Renal cortex interstitium (tissue), 11 donors: ENCODE data around the gene LUC7L. TPM values are rescaled to one million over a fixed set of nuclear protein-coding genes. Genes with fewer than 3 reads are reported as not detected.
"Not testable (repeated sequence)": the region's sequence is repeated elsewhere in the genome, so short reads cannot be mapped to it uniquely, and the experiment has no call there.

Source experiments
- DNase-seq, 11 donors: peaks; one replicate each; pipeline ENCODE4 v3.0.0-alpha.2; 2013; ENCODE audit warnings: low read depth in 9 of 11, low spot score in 4 of 11; ENCODE audit errors: extremely low read depth in 1 of 11
- polyA plus RNA-seq, 3 donors: library from polyadenylated mRNA; unstranded; fragments of 120-200 nt; gene quantifications; one replicate each; pipeline ENCODE4 v1.2.1, GENCODE V29; 2013; ENCODE audit not compliant: insufficient read length in 3 of 3

The LUC7L gene
- polyA plus RNA-seq, 3 donors, result 120 to 175 (median 128) TPM

GRCh38 chr16:191831-192230 is 37.4 kb downstream of the LUC7L start:
- DNase-seq, result no peak

DNA sequence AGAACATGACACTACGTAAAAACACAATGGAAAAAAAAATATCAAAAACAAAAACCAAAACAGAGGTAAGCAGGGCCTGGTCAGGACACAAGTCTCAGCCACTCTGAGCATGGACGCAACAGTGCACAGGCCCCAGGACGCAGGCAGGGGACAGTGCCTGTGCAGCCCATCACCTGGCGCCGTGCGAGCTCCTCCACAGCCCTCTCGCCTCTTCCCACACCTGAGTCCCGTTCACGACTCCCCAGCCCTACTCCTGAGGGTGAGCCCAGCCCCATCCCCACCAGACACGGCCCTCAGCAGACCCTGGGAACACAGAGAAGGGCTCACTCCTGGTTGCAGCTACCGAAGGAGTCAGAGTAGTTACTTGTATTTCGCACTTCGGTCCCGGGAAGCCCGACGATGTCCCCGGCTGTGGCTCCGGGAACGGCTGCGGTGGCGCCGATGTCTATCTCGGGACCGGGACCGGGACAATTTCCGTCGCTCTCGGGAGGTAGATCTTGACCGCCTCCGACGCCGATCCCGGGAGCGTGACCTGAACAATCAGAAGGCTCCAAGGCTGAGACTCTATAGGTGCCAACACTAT is 39.6 kb downstream of the LUC7L start:
- no peak for DNase-seq

GRCh38 chr16:188674-189073 is 40.6 kb downstream of the LUC7L start:
- no peak for DNase-seq

GRCh38 chr16:187330-187729 is 41.9 kb downstream of the LUC7L start:
- DNase-seq, result no peak

GRCh38 chr16:185691-186090 is 43.6 kb downstream of the LUC7L start:
- no peak for DNase-seq

GRCh38 chr16:185213-185612 is 44.0 kb downstream of the LUC7L start:
- DNase-seq, result no peak

GRCh38 chr16:183005-183404 is 46.2 kb downstream of the LUC7L start:
- DNase-seq, result no peak

DNA sequence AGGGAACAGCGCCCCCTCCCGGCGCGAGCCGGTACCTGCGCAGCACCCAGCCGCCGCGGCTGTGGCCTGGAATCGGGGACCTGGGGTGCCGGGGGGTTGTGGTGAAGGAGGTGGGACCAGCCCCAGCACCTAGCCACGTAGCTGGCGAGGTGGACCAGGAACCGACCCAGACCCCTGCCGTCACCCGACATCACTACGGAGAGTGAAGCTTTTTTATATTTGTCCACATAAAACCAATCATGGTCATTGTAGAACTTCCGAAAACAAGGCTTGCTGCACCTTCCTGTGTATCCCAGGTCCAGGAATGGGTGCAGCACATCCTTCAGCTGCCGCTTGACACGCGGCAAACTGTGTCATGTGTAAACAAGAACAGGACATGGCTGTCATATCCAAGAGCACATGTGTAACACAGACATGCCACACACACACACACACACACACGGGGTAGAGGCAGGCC is 47.7 kb downstream of the LUC7L start:
- no peak for DNase-seq

DNA sequence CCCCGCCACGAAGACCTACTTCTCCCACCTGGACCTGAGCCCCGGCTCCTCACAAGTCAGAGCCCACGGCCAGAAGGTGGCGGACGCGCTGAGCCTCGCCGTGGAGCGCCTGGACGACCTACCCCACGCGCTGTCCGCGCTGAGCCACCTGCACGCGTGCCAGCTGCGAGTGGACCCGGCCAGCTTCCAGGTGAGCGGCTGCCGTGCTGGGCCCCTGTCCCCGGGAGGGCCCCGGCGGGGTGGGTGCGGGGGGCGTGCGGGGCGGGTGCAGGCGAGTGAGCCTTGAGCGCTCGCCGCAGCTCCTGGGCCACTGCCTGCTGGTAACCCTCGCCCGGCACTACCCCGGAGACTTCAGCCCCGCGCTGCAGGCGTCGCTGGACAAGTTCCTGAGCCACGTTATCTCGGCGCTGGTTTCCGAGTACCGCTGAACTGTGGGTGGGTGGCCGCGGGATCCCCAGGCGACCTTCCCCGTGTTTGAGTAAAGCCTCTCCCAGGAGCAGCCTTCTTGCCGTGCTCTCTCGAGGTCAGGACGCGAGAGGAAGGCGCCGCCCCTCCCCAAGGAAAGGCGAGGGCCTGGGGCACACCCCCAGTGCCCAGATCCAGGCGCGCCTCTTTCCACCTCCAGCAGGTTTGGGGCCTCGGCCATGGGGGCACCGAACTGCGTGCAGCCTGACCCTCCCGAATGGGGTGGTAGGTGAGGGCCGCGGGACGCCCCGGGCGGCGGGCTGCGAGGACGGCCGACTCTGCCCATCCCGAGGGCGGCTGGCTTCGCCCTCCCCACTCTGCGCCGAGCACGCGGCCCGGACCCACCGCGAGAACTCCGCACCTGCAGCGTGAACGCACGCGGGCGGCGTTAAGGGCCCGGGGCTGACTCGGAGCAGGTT is 48.3 kb downstream of the LUC7L start:
- DNase-seq, result peak in 5 of 11 donors; percentile 45 to 70 (median 54)

- DNase-seq, result peak in 2 of 11 donors; percentile 28 to 43
These were observed 49.1 kb downstream of the LUC7L start, which contains the start of gene HBQ1 for GRCh38 chr16:180101-180675. TSS of gene HBQ1 (plus strand) at chr16:180459. CDS start at chr16:180487, 28 bp downstream.

- DNase-seq, result no peak
These were observed 49.8 kb downstream of the LUC7L start for GRCh38 chr16:179211-180092.

- DNase-seq, result no peak
These were observed 50.6 kb downstream of the LUC7L start for GRCh38 chr16:178668-179015.

DNA sequence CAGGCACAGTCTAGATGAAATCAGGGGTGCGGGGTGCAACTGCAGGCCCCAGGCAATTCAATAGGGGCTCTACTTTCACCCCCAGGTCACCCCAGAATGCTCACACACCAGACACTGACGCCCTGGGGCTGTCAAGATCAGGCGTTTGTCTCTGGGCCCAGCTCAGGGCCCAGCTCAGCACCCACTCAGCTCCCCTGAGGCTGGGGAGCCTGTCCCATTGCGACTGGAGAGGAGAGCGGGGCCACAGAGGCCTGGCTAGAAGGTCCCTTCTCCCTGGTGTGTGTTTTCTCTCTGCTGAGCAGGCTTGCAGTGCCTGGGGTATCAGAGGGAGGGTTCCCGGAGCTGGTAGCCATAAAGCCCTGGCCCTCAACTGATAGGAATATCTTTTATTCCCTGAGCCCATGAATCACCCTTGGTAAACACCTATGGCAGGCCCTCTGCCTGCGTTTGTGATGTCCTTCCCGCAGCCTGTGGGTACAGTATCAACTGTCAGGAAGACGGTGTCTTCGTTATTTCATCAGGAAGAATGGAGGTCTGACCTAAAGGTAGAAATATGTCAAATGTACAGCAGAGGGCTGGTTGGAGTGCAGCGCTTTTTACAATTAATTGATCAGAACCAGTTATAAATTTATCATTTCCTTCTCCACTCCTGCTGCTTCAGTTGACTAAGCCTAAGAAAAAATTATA is 51.1 kb downstream of the LUC7L start:
- no peak for DNase-seq

GRCh38 chr16:177394-177822 is 51.8 kb downstream of the LUC7L start:
- no peak for DNase-seq

DNA sequence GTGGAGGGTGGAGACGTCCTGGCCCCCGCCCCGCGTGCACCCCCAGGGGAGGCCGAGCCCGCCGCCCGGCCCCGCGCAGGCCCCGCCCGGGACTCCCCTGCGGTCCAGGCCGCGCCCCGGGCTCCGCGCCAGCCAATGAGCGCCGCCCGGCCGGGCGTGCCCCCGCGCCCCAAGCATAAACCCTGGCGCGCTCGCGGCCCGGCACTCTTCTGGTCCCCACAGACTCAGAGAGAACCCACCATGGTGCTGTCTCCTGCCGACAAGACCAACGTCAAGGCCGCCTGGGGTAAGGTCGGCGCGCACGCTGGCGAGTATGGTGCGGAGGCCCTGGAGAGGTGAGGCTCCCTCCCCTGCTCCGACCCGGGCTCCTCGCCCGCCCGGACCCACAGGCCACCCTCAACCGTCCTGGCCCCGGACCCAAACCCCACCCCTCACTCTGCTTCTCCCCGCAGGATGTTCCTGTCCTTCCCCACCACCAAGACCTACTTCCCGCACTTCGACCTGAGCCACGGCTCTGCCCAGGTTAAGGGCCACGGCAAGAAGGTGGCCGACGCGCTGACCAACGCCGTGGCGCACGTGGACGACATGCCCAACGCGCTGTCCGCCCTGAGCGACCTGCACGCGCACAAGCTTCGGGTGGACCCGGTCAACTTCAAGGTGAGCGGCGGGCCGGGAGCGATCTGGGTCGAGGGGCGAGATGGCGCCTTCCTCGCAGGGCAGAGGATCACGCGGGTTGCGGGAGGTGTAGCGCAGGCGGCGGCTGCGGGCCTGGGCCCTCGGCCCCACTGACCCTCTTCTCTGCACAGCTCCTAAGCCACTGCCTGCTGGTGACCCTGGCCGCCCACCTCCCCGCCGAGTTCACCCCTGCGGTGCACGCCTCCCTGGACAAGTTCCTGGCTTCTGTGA is 52.5 kb downstream of the LUC7L start, which contains the start of gene HBA1:
Gene HBA1 (plus strand): TSS at position 204 of the 906 bp plus-strand sequence. CDS start 37 bp downstream, at position 241.
- DNase-seq, result not testable (repeated sequence)

- not testable (repeated sequence) for DNase-seq
These were observed 53.2 kb downstream of the LUC7L start for GRCh38 chr16:176006-176405.
